ENCODE data around the gene STOM. TPM values are rescaled to one million over a fixed set of nuclear protein-coding genes. Genes with fewer than 3 reads are reported as not detected.

The STOM gene
- total RNA-seq, 4 donors from 2014 or later: 418 to 728 (median 480) TPM

GRCh38 chr9:121380846-121381245, 10.8 kb upstream of the STOM start:
- TF ChIP-seq, protein P1, sequence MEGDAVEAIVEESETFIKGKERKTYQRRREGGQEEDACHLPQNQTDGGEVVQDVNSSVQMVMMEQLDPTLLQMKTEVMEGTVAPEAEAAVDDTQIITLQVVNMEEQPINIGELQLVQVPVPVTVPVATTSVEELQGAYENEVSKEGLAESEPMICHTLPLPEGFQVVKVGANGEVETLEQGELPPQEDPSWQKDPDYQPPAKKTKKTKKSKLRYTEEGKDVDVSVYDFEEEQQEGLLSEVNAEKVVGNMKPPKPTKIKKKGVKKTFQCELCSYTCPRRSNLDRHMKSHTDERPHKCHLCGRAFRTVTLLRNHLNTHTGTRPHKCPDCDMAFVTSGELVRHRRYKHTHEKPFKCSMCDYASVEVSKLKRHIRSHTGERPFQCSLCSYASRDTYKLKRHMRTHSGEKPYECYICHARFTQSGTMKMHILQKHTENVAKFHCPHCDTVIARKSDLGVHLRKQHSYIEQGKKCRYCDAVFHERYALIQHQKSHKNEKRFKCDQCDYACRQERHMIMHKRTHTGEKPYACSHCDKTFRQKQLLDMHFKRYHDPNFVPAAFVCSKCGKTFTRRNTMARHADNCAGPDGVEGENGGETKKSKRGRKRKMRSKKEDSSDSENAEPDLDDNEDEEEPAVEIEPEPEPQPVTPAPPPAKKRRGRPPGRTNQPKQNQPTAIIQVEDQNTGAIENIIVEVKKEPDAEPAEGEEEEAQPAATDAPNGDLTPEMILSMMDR (IDR thresholded peaks at IDR 0.05; ENCODE audit: low read depth): no peak

- TF ChIP-seq, protein P1 (IDR thresholded peaks at IDR 0.05; ENCODE audit: low read depth): no peak
Observed at GRCh38 chr9:121376214-121376830, 6.3 kb upstream of the STOM start.

GRCh38 chr9:121373011-121373729, 3.1 kb upstream of the STOM start:
- TF ChIP-seq, protein P1 (IDR thresholded peaks at IDR 0.05; ENCODE audit: low read depth): no peak

DNA sequence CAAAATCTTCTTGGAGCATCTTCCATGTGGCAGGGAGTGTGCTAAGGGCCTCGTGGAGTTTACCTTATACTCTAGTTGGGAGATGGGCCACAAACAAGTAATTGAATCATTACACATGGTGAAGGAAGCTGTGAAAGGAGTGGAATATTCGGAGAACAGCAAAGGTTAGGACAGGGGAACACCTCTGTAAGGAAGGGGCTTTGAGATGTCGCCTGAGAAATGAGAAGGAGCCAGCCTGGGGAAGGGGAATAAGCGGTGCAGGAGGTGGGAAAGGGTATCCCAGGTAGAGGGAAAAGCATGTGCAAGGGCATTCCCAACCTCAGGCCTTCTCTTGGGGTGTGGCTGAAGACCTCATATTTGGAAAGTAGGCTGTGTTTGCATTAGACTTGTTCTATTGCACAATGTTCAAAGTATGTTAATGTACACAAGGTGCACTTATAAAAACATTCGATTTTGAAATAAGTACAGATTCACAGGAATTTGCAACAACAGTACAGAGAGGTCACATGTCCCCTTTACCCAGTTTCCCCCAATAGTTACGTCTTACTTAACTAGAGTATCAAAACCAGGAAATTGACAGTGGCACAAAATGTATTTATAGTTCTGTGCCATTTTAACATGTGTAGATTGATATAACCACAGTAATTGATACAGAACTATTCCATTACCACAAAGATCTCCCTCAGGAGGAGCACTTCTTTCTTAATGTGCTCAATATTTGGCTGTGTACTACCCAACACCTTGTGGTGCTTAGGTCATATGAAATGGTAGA, 2.4 kb upstream of the STOM start:
- TF ChIP-seq, protein P1 (IDR thresholded peaks at IDR 0.05; ENCODE audit: low read depth): no peak

GRCh38 chr9:121371495-121372061, 1.5 kb upstream of the STOM start:
- TF ChIP-seq, protein P1 (IDR thresholded peaks at IDR 0.05; ENCODE audit: low read depth): no peak

- TF ChIP-seq, protein P1 (IDR thresholded peaks at IDR 0.05; ENCODE audit: low read depth): no peak
Observed at GRCh38 chr9:121368745-121369144, 1.3 kb downstream of the STOM start.

DNA sequence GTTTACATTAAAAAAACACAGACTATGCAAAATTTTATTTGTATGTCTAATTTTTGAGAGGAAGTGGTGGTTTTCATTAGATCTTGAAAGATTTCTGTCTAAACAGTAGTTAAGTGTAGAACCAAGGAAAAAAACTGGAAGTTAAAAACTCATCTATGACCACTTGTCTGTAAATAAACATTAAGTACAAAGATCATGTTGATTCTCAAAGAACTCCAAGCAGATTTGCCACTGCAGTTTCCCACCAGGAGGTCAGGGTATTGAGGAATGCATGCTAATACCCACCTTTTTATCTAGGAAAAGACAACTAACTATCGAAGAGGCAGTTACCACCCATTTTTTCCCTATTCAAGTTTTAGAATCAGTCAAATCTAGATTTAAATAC, 1.9 kb downstream of the STOM start:
- TF ChIP-seq, protein P1 (IDR thresholded peaks at IDR 0.05; ENCODE audit: low read depth): no peak

Data from subcutaneous adipose tissue (tissue), 4 donors.